A673 (cell line): ENCODE measurements around the gene SLC35B2.

Experiments
- EZH2 ChIP-seq: fragments of 200-600 bp; sonication (generic); IDR thresholded peaks from 2 replicates; pipeline ENCODE4 v1.6.1; 2017; ENCODE audit warnings: borderline replicate concordance, low read depth, mild to moderate bottlenecking, mixed read lengths, antibody characterized with exemption, low read length; ENCODE audit not compliant: poor library complexity, severe bottlenecking
- TF ChIP-seq, protein P1 (sequence below): fragments of 300-800, 200-600 bp; sonication (generic); conservative IDR thresholded peaks from 2 replicates; pipeline ENCODE4 v1.5.1; 2017; ENCODE audit warnings: low read depth, mild to moderate bottlenecking, antibody characterized with exemption, low read length, moderate library complexity, mixed read lengths

DNA sequence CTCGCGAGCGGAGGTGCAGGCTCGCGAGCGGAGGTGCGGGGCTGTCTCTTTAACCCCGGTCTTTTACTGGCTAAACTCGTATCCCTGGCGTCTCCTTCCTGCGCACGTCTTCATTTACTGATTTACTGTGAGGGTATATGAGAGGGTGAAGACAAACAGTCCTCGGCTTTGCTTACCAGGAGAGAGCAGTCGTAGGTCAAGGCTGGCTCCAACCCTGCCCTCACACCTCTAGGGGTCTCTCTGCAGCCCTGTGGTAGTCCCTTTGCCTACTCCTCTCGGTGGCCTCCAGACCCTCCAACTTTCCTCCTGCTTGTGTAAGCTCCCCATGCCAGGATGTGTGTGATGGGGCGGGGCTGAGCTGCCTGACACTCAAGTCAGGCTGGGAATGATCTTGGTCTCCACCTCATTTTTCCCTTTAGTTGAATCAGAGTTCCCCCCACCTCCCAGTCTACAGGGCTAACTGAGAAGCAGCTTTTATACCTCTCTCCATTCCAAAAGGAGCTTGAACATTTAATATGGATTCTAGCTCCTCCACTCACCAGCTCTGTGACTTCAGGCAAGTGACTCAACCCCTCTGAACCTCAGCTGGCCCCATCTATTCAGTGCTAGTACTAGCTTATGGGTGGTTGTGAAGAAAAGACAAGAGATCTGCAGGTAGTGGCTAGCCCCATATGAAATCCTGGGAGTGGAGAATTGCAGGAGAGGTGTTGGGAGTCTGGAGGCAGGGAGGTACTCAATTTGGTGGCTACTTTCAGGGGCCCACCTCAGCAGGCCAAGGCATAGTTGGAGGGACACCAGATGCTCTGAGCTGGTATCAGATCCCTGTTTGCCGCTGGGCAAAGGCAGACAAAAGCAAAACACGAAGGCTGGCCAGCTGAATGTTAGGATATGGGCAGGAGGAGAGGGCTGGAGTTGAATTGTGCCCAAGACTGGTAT lies 33.0 kb downstream of the SLC35B2 start:
- TF ChIP-seq, protein P1, sequence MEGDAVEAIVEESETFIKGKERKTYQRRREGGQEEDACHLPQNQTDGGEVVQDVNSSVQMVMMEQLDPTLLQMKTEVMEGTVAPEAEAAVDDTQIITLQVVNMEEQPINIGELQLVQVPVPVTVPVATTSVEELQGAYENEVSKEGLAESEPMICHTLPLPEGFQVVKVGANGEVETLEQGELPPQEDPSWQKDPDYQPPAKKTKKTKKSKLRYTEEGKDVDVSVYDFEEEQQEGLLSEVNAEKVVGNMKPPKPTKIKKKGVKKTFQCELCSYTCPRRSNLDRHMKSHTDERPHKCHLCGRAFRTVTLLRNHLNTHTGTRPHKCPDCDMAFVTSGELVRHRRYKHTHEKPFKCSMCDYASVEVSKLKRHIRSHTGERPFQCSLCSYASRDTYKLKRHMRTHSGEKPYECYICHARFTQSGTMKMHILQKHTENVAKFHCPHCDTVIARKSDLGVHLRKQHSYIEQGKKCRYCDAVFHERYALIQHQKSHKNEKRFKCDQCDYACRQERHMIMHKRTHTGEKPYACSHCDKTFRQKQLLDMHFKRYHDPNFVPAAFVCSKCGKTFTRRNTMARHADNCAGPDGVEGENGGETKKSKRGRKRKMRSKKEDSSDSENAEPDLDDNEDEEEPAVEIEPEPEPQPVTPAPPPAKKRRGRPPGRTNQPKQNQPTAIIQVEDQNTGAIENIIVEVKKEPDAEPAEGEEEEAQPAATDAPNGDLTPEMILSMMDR = no peak
- no peak for TF ChIP-seq EZH2
